ENCODE data around the gene SNX5. TPM values are rescaled to one million over a fixed set of nuclear protein-coding genes. Genes with fewer than 3 reads are reported as not detected.

SNX5 gene
- total RNA-seq, 1 experiment from 2014 or later = 90.8 TPM

DNA sequence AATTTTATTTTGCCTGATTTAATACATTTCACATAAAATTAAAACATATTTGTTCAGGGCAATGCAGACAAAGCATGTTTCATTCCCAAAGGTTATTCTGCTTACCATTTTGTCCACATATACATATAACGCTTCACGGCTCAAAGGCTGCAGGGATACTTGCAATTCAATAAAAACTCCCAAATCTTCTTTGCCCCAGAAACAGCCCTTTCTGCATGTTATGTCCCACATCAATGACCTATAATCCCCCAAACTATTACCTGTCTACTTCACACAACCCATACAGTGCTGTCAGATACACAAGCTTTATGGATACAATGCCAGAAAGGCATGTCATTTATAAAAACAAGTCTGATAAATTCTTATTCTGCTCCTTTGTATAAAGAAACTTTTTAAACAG, 20.2 kb downstream of the SNX5 start:
- CTCF ChIA-PET = no interaction called here

DNA sequence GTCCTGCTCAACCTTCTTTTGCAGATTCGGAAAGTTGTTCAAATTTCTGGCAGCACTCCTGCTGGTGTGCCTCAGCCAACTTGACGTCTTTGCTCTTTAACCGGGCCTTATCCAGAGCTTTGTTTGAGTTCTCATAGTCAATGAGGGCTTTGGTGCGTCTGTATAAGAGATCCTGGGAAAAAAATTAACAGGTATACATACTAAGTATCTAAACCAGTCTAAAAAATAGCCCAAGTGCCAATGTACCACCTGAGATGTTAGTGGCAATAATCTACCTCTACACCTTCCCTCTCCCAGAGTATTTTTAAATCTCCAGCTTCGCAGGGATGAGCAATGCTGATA, 21.1 kb downstream of the SNX5 start:
- ATAC-seq = no peak
- H3K4me3 ChIP-seq (ENCODE audit: low read depth in 2 of 2, low read length in 2 of 2) = no peak overlapping the region
- in situ Hi-C loops (cut with HindIII; ENCODE audit: low pct_unique_long_range_greater_than_20kb, low sequenced_read_pairs) = no loop called here
- peaks cover 87% of the 10 kb centered on the region for H3K36me3 ChIP-seq (ENCODE audit: control insufficient read depth, insufficient read depth, low read length)
- no peak overlapping the region for H3K27ac ChIP-seq (ENCODE audit: low read length)
- no TSS peak for BruUV-seq (replicated peaks)
- POLR2A ChIA-PET = no interaction called here
- intact Hi-C loops (cut with micrococcal nuclease; ENCODE audit: unreplicated experiment) = no loop called here
- DNase-seq (ENCODE audit: low read depth, low spot score) = no peak
- TF ChIP-seq CTCF (IDR thresholded peaks at IDR 0.05) (no peak), TCF7L2 (IDR thresholded peaks at IDR 0.05; ENCODE audit: low read depth, low read length) (no peak), POLR2AphosphoS5 (IDR thresholded peaks at IDR 0.05; ENCODE audit: low read depth, low read length) (no peak), SIN3A (IDR thresholded peaks at IDR 0.05; ENCODE audit: borderline replicate concordance, insufficient read depth, low read depth, low read length) (no peak)
- TF ChIP-seq, protein P1, sequence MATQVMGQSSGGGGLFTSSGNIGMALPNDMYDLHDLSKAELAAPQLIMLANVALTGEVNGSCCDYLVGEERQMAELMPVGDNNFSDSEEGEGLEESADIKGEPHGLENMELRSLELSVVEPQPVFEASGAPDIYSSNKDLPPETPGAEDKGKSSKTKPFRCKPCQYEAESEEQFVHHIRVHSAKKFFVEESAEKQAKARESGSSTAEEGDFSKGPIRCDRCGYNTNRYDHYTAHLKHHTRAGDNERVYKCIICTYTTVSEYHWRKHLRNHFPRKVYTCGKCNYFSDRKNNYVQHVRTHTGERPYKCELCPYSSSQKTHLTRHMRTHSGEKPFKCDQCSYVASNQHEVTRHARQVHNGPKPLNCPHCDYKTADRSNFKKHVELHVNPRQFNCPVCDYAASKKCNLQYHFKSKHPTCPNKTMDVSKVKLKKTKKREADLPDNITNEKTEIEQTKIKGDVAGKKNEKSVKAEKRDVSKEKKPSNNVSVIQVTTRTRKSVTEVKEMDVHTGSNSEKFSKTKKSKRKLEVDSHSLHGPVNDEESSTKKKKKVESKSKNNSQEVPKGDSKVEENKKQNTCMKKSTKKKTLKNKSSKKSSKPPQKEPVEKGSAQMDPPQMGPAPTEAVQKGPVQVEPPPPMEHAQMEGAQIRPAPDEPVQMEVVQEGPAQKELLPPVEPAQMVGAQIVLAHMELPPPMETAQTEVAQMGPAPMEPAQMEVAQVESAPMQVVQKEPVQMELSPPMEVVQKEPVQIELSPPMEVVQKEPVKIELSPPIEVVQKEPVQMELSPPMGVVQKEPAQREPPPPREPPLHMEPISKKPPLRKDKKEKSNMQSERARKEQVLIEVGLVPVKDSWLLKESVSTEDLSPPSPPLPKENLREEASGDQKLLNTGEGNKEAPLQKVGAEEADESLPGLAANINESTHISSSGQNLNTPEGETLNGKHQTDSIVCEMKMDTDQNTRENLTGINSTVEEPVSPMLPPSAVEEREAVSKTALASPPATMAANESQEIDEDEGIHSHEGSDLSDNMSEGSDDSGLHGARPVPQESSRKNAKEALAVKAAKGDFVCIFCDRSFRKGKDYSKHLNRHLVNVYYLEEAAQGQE (IDR thresholded peaks at IDR 0.05; ENCODE audit: insufficient read depth in 1 of 2, low read depth in 2 of 2, low read length in 1 of 2) = no peak
- CTCF ChIA-PET = no interaction called here
- no peaks in the 10 kb centered on the region for H3K9me3 ChIP-seq (ENCODE audit: control insufficient read depth, insufficient read depth, low read depth, low read length)
- H3K27me3 ChIP-seq (ENCODE audit: control insufficient read depth, insufficient read depth, low read length) = no peaks in the 10 kb centered on the region
- no peaks in the 10 kb centered on the region for H3K4me1 ChIP-seq (ENCODE audit: control insufficient read depth, insufficient read depth, low read length)

More for the DNA sequence above, 20.2 kb downstream of the SNX5 start:
- H3K4me1 ChIP-seq (ENCODE audit: control insufficient read depth, insufficient read depth, low read length) = no peaks in the 10 kb centered on the region
- H3K36me3 ChIP-seq (ENCODE audit: control insufficient read depth, insufficient read depth, low read length) = peaks cover 91% of the 10 kb centered on the region
- POLR2A ChIA-PET = no interaction called here
- intact Hi-C loops (cut with micrococcal nuclease; ENCODE audit: unreplicated experiment) = no loop called here
- H3K4me3 ChIP-seq (ENCODE audit: low read depth in 2 of 2, low read length in 2 of 2) = no peak overlapping the region
- H3K9me3 ChIP-seq (ENCODE audit: control insufficient read depth, insufficient read depth, low read depth, low read length) = no peaks in the 10 kb centered on the region
- DNase-seq (ENCODE audit: low read depth, low spot score) (no peak), ATAC-seq (no peak)
- no peak overlapping the region for H3K27ac ChIP-seq (ENCODE audit: low read length)
- H3K27me3 ChIP-seq (ENCODE audit: control insufficient read depth, insufficient read depth, low read length) = no peaks in the 10 kb centered on the region
- TF ChIP-seq, protein P1 (IDR thresholded peaks at IDR 0.05; ENCODE audit: insufficient read depth in 1 of 2, low read depth in 2 of 2, low read length in 1 of 2) = no peak
- TF ChIP-seq TCF7L2 (IDR thresholded peaks at IDR 0.05; ENCODE audit: low read depth, low read length) (no peak), SIN3A (IDR thresholded peaks at IDR 0.05; ENCODE audit: borderline replicate concordance, insufficient read depth, low read depth, low read length) (no peak), CTCF (IDR thresholded peaks at IDR 0.05) (no peak), POLR2AphosphoS5 (IDR thresholded peaks at IDR 0.05; ENCODE audit: low read depth, low read length) (no peak)
- in situ Hi-C loops (cut with HindIII; ENCODE audit: low pct_unique_long_range_greater_than_20kb, low sequenced_read_pairs) = no loop called here
- no TSS peak for BruUV-seq (replicated peaks)
